GM19099 (cell line): ENCODE measurements around the gene NCOA3.

Source experiments
- POLR2A ChIP-seq: IDR thresholded peaks from 3 replicates; pipeline ENCODE4 v1.6.1; 2011; ENCODE audit warnings: low read depth; ENCODE audit not compliant: insufficient read length; ENCODE audit errors: extremely low read depth

The NCOA3 gene

GRCh38 chr20:47654370-47654769 is 152.7 kb downstream of the NCOA3 start:
- TF ChIP-seq POLR2A: no peak

- no peak for TF ChIP-seq POLR2A
These were observed 153.9 kb downstream of the NCOA3 start for GRCh38 chr20:47655635-47656034.

DNA sequence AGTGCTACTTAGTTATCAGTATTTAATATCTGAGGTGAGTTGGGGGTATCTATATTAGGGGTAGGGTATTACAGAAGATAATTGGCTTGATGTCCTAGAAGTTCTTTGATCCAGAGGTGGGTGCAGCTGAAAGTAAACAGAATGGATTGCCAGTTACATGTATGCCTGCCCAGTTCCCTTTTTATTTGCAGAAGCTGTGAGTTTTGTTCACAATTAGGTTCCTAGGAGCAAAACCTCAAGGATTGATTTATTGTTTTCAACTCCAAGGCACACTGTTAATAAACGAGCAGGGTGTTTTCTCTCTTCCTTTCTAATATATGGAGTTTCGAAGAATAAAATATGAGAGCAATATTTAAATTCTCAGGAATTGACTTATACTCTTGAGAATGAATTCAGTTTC is 154.6 kb downstream of the NCOA3 start:
- TF ChIP-seq POLR2A: no peak

DNA sequence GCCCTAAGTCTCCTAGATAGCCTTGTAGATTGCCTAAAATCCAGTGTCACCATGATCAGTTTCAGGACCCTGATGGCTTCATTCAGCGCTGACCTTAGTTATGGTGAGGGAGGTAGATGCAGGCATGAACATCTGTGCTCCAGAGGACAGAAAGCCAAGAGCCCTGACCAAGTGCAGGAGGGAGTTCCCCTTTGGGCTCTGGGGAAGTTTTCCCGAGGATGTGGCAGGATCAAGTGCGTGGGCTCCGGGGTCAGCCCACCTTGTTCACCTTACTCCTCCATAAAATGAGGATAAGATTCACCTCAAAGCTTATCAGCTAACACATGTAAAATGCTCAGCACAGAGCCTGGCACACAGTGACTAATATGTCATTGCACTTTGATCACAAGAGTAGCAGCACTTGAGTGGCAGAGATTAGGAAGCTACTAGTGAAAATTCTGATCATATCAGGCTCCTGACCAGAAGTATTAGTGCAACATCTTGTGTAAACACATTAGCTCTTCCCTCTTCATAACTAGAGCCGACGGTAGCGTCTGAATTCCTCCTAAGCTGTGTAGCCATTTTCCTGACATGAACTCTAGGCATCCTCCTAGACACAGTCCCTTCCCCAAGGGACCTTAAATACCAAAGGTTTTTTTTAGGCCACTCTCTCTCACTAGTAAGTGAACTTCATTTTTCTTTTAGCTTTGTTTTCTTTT is 158.4 kb downstream of the NCOA3 start:
- TF ChIP-seq POLR2A: no peak

DNA sequence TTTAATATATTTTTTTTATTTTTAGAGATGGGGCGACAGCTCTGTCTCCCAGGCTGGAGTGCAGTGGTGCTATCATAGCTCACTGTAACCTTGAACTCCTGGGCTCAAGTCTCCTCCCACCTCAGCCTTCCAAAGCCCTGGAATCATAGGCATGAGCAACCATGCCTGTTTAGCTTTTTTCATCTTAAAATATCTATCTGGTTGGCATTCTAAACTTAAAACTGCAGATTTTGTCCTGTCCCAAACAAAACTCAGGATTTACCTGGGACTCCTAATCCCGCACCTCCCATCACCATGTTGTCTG is 158.9 kb downstream of the NCOA3 start:
- TF ChIP-seq POLR2A: no peak

DNA sequence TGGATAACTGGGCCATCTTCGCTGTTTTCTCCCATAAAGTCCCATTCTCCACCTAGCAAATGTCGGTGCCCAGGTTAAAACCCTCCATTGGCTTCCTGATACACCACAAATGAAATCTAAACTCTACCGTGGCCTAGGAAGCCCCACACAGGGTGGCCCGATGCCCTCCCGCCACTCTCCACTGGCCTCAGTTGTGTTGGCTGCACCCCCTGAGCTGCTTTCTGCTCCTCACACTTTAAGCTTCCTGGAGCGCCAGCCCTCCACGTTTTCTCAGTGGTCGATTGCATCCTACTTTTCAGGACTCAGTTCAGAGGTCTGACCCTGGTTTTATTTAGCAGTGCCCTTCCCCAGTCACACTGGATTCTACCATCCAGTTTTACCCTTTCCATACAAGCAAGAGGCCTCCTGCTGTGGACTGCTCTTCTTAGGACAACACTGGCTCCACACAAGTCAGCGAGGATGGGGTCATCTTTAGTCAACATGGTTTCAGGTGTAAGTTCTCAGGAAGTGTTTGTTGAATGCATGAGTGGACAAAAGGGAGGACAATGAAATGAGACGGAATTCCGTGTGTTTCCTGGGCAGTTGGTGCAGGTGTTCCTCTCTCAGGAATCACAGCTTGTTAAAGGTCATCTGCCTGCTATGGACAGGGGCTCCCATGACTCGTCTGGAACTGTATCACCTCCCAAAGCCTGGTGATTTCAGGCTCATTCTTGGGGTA is 159.5 kb downstream of the NCOA3 start:
- no peak for TF ChIP-seq POLR2A

DNA sequence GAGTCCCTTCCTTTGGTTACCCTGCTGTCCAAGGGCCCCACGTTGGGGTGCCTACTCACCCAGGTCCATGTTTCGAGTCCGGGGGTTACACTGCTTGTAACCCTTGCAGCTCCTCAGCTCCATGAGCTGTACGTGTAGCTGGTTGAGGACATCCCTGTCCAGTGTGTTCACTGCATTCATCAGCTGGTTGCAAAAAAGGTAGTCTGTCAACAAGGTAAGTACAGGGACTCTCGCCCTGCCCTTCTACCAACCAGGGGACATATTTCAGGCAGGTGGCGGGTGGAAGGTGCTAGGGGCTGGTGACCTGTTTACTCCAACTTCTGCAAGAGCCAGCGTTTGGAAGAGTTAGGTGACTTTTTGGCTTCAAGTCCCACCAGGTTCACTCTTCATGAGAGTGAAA is 160.0 kb downstream of the NCOA3 start:
- no peak for TF ChIP-seq POLR2A

- TF ChIP-seq POLR2A: peak; percentile 3
These were observed 161.0 kb downstream of the NCOA3 start for GRCh38 chr20:47662483-47663353.

DNA sequence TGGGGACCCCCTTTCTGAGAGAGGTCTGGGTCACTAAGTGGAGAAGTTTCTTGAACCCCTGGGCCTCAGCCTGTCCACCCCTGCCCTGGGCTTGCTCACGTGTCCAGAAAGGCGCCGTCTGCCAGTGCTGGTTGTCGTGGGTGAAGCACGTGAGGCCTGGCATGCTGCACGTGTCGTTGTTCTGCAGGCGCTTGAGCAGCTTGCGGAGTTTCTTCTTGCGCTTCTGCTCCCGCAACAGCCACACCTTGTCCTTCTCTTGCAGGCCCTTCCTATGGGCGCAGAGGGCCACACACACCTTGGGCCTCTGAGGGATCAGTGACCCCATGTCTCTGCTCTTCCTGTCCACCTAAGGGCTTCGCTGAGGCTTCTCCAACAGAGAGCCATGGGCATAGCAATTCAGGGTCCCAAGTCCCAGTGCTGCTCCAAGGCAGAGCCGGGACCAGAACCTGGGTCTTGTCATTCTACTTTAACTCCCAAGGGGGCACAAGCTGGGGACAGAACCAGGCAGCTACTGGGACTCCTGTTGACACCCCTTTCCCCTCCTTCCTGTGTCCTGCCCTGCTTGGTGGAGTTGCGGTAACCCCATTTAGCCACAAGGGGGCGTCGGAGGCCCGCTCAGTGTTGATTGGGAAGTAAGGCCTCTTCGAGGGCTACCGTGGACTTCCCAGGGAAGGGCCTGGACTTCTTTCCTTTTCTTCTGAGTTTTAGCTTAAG is 161.8 kb downstream of the NCOA3 start:
- peak; percentile 38 for TF ChIP-seq POLR2A

DNA sequence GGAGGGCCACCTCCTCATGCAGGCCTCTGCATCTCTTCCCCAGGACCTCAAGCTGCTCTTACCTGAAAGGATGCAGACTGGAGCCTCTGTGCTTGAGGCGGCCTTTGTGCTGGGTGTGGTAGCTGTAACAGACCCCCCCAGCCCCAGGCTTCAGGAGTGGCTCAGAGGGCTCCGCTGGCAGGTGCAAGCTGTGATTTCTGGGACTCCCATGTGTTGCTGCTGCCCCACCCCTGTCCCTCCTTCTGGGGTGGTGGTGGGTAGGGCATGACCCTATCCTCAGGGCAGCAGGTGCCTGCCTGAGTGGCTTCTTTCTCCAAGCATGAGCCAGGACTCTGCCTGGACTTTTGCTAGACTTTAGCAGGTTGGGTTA is 162.4 kb downstream of the NCOA3 start:
- peak; percentile 4 for TF ChIP-seq POLR2A

GRCh38 chr20:47664744-47665143 is 163.1 kb downstream of the NCOA3 start:
- TF ChIP-seq POLR2A: no peak

DNA sequence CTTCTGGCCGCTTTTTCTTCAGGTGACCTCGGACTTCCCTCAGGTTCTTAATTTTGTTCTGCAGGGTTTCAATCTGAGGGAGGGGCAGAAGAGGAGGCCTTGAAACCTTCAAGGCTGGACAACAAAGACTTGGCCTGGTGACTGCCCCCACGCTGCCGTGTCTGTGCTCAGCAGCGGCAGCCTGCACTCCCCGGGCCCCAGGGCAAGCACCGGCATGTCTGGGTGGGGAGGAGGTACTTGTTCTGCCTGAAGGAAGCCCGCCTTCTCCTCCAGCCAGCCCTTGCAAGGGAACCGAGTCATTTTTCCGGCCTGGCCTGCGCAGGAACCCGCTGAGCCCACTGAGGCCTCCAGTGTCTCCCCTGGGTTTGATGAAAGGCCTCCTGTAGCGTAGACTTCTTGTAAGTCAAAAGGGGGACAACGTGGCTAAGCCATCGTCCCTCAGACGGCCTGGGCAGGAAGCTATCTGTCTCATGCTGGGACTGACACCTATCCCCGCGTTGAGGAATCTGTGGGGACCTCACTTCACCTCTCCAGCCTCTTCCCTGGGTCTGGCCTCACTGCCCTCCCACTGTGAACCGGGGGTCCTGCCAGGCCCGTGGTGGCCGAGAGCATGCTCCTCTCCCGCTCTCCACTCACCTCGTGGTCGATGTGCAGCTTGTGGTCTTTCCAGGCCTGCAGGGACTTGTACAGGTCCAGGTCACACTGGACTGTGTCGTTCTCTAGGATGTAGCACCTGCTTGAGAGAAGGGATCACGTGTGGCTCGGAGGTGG is 163.7 kb downstream of the NCOA3 start:
- no peak for TF ChIP-seq POLR2A

- no peak for TF ChIP-seq POLR2A
These were observed 164.6 kb downstream of the NCOA3 start for GRCh38 chr20:47666304-47666703.

GRCh38 chr20:47667086-47667485 is 165.4 kb downstream of the NCOA3 start:
- TF ChIP-seq POLR2A: peak; percentile 24
